K562 (cell line): ENCODE measurements around the gene MFSD8. TPM values are rescaled to one million over a fixed set of nuclear protein-coding genes. Genes with fewer than 3 reads are reported as not detected.

Experiments
- ASH1L ChIP-seq: fragments of 450-650 bp; IDR thresholded peaks from 2 replicates; pipeline ENCODE4 v1.6.1; 2018; ENCODE audit warnings: borderline replicate concordance, mild to moderate bottlenecking, low read depth; ENCODE audit not compliant: partially characterized antibody
- CHD2 ChIP-seq: IDR thresholded peaks from 2 replicates; pipeline ENCODE4 v1.6.1; 2011; ENCODE audit warnings: low read depth, low read length
- HMG20A ChIP-seq: fragments of 450-650 bp; formaldehyde crosslinking; conservative IDR thresholded peaks from 2 replicates; pipeline ENCODE4 v1.4.0; 2020; ENCODE audit warnings: mild to moderate bottlenecking, mixed read lengths
- HNRNPK ChIP-seq: fragments of 200-400 bp; formaldehyde crosslinking; IDR thresholded peaks from one replicate; pipeline ENCODE4 v1.6.1; 2018; ENCODE audit warnings: mild to moderate bottlenecking, low read depth, low read length; ENCODE audit not compliant: poor library complexity, severe bottlenecking
- KLF13 ChIP-seq: fragments of 450-650 bp; IDR thresholded peaks from 2 replicates; pipeline ENCODE4 v1.6.1; 2016; ENCODE audit warnings: missing genetic modification characterization, low read depth, mild to moderate bottlenecking, missing compliant biosample characterization, moderate library complexity, borderline replicate concordance
- THRB ChIP-seq: fragments of 450-650 bp; formaldehyde crosslinking; conservative IDR thresholded peaks from 2 replicates; pipeline ENCODE4 v1.4.0; 2022; ENCODE audit warnings: mild to moderate bottlenecking, missing genetic modification characterization
- ZBTB34 ChIP-seq: fragments of 250-450 bp; sonication (Bioruptor Pico); IDR thresholded peaks from 2 replicates; pipeline ENCODE4 v1.8.0; 2021; ENCODE audit warnings: mild to moderate bottlenecking, moderate library complexity
- polyA plus RNA-seq, 8 experiments: library from polyadenylated mRNA; depleted of rRNA in 4 of 8; stranded (reverse) in 5 of 8; unstranded in 3 of 8; fragments of >200 nt; fragmentation: Nextera tagmentation in 2 of 8; fragmentation: Illumina TruSeq in 1 of 8; extraction: Ambion mirVana in 2 of 8; extraction: Trizol in 1 of 8; gene quantifications; 2 replicates each; pipeline versions ENCODE4 v1.2.1 to v1.2.3, GENCODE V29; 2011 to 2014; ENCODE audit warnings: inconsistent platforms in 1 of 8, missing spikeins in 1 of 8
- total RNA-seq, 7 experiments: library from RNA; depleted of rRNA in 6 of 7; stranded (reverse); fragments of >200 nt in 6 of 7; fragmentation: Illumina TruSeq in 2 of 7; extraction: Trizol in 2 of 7; gene quantifications; 2 replicates each; pipeline versions ENCODE4 v1.2.1 to v1.2.3, GENCODE V29; 2011 to 2021; ENCODE audit warnings: low replicate concordance in 1 of 7
- TF ChIP-seq, protein P1 (sequence below): fragments of 250-450 bp; sonication (Bioruptor Pico); IDR thresholded peaks from 2 replicates; pipeline ENCODE4 v1.4.0; 2020; ENCODE audit warnings: mild to moderate bottlenecking
- TF ChIP-seq, protein P2 (sequence below): fragments of 250-450 bp; sonication (Bioruptor Pico); IDR thresholded peaks from 2 replicates; pipeline ENCODE4 v1.5.0; 2021

The MFSD8 gene
- total and polyA plus RNA-seq, 9 of the 15 experiments (the other 6 are each of a cell fraction or from before 2014, with no cell fraction given), result 7.0 to 27.2 (median 18.7) TPM

DNA sequence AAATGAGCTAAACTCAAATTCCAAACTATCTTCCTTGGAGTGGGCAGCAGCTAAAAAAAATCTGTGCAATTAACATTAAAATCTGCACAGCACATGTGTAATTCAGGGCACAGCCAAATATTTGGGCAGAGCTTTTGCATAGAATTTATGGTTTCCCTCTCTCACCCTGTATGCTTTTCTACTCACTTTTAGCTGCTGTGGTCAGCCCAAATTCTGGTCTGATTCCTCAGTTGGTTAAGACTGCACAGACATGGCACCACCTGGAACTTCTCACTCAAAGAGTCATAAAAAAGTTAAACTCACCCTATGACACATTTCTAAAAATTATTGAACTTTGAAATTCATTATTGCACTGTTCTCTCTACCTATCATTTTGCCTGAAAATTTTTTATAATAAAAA, 89.2 kb downstream of the MFSD8 start (continued):
- TF ChIP-seq KLF13 (tag), result no peak
- TF ChIP-seq, protein P1, sequence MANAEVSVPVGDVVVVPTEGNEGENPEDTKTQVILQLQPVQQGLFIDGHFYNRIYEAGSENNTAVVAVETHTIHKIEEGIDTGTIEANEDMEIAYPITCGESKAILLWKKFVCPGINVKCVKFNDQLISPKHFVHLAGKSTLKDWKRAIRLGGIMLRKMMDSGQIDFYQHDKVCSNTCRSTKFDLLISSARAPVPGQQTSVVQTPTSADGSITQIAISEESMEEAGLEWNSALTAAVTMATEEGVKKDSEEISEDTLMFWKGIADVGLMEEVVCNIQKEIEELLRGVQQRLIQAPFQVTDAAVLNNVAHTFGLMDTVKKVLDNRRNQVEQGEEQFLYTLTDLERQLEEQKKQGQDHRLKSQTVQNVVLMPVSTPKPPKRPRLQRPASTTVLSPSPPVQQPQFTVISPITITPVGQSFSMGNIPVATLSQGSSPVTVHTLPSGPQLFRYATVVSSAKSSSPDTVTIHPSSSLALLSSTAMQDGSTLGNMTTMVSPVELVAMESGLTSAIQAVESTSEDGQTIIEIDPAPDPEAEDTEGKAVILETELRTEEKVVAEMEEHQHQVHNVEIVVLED (CRISPR knock-in tag), result no peak
- no peak for TF ChIP-seq ZBTB34 (CRISPR knock-in tag)
- TF ChIP-seq HNRNPK, result no peak
- TF ChIP-seq CHD2, result no peak
- TF ChIP-seq, protein P2, sequence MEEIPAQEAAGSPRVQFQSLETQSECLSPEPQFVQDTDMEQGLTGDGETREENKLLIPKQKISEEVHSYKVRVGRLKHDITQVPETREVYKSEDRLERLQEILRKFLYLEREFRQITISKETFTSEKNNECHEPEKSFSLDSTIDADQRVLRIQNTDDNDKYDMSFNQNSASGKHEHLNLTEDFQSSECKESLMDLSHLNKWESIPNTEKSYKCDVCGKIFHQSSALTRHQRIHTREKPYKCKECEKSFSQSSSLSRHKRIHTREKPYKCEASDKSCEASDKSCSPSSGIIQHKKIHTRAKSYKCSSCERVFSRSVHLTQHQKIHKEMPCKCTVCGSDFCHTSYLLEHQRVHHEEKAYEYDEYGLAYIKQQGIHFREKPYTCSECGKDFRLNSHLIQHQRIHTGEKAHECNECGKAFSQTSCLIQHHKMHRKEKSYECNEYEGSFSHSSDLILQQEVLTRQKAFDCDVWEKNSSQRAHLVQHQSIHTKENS (CRISPR knock-in tag), result no peak
- TF ChIP-seq ASH1L, result no peak
- TF ChIP-seq HMG20A, result no peak
- no peak for TF ChIP-seq THRB (CRISPR knock-in tag)
